Gastrocnemius medialis (tissue), 4 donors: ENCODE data around the gene SSPN. TPM values are rescaled to one million over a fixed set of nuclear protein-coding genes. Genes with fewer than 3 reads are reported as not detected.

ENCODE experiments used
- ATAC-seq, 2 donors: fragments of 150-250 bp; one replicate each; pipeline ENCODE4 v1.9.1; 2016
- DNase-seq, 2 donors: peaks; one replicate each; pipeline ENCODE4 v3.0.0-alpha.2; 2019
- H3K27ac ChIP-seq, 4 donors: fragments of 200-600 bp; sonication (generic); 1 replicate in 1 of 4; 2 replicates in 3 of 4; pipeline ENCODE4 v1.5.1; 2016 to 2018; ENCODE audit warnings: mild to moderate bottlenecking in 2 of 4, moderate library complexity in 1 of 4
- H3K27me3 ChIP-seq, 3 donors: fragments of 200-600 bp; sonication (generic) in 2 of 3; 1 replicate in 1 of 3; 2 replicates in 2 of 3; pipeline versions ENCODE4 v1.5.1 to v1.6.0; 2016 to 2019; ENCODE audit warnings: mild to moderate bottlenecking in 1 of 3, moderate library complexity in 1 of 3
- H3K36me3 ChIP-seq, 2 donors: fragments of 200-600 bp; sonication (generic) in 1 of 2; one replicate each; pipeline ENCODE4 v1.5.1; 2017 to 2018
- H3K4me1 ChIP-seq, 2 donors: fragments of 200-600 bp; sonication (generic) in 1 of 2; one replicate each; pipeline ENCODE4 v1.5.1; 2016 to 2017; ENCODE audit warnings: mild to moderate bottlenecking in 2 of 2
- H3K4me3 ChIP-seq, 4 donors: fragments of 200-600 bp; sonication (generic) in 3 of 4; 1 replicate in 1 of 4; 2 replicates in 3 of 4; pipeline ENCODE4 v1.5.1; 2016 to 2019; ENCODE audit warnings: mild to moderate bottlenecking in 2 of 4
- H3K9me3 ChIP-seq, 3 donors: fragments of 200-600 bp; sonication (generic) in 2 of 3; 1 replicate in 1 of 3; 2 replicates in 2 of 3; pipeline ENCODE4 v1.5.1; 2016 to 2019
- CTCF ChIP-seq, 5 experiments: fragments of 450-650 bp in 3 of 5; fragments of 200-600 bp in 2 of 5; sonication (generic) in 2 of 5; IDR thresholded peaks in 4 of 5; conservative IDR thresholded peaks in 1 of 5; 1 replicate in 4 of 5; 2 replicates in 1 of 5; pipeline ENCODE4 v1.5.1; 2016 to 2019; ENCODE audit warnings: antibody characterized with exemption in 5 of 5, mild to moderate bottlenecking in 3 of 5, moderate library complexity in 3 of 5
- POLR2A ChIP-seq, 2 donors: fragments of 450-650 bp; IDR thresholded peaks; one replicate each; pipeline ENCODE4 v1.6.1; 2017; ENCODE audit warnings: antibody characterized with exemption in 2 of 2, mild to moderate bottlenecking in 2 of 2, moderate library complexity in 2 of 2
- in situ Hi-C, 4 donors: fragments of 200-750 bp; cut with MboI; loops; one replicate each; pipeline versions ENCODE4 v1.15.0 to v1.8.0; 2017; ENCODE audit warnings: low sequenced_read_pairs in 4 of 4
- intact Hi-C: fragments of 100-400 bp; cut with DNase I; formaldehyde crosslinking; loops from one replicate; pipeline ENCODE4 v1.15.1; 2023; ENCODE audit warnings: low total_unique reads
- total RNA-seq, 4 donors: library from RNA; depleted of rRNA; stranded (reverse); fragments of >200 nt; gene quantifications; one replicate each; pipeline versions ENCODE4 v1.1.0 to v1.2.3, GENCODE V29; 2016

The SSPN gene
- total RNA-seq, 4 donors from 2014 or later: 23.0 to 65.7 (median 32.4) TPM

- Histone ChIP-seq H3K27me3 (no peaks in the 10 kb centered on the region), H3K4me3 (no peak overlapping the region), H3K36me3 (no peaks in the 10 kb centered on the region), H3K27ac (no peak overlapping the region), H3K9me3 (no peaks in the 10 kb centered on the region), H3K4me1 (peaks cover 13 to 14% of the 10 kb centered on the region in 2 donors)
- in situ Hi-C loops: no loop called here
- ATAC-seq (no peak), DNase-seq (no peak)
- TF ChIP-seq CTCF (IDR thresholded peaks at IDR 0.05 in 4 of 5, conservative IDR thresholded peaks at IDR 0.05 in 1 of 5) (no peak), POLR2A (IDR thresholded peaks at IDR 0.05) (no peak)
- intact Hi-C loops: no loop called here
These were observed 13.0 kb upstream of the SSPN start for GRCh38 chr12:26182377-26182776.

GRCh38 chr12:26185532-26186320 is 9.6 kb upstream of the SSPN start:
- Histone ChIP-seq H3K36me3 (no peaks in the 10 kb centered on the region), H3K27me3 (no peaks in the 10 kb centered on the region), H3K27ac (peak overlapping the region in 1 of 4 donors; percentile 22), H3K9me3 (no peaks in the 10 kb centered on the region), H3K4me1 (peaks cover 13 to 14% of the 10 kb centered on the region in 2 donors), H3K4me3 (no peak overlapping the region)
- ATAC-seq (peak; percentile 45 to 62), DNase-seq (no peak)
- in situ Hi-C loops (no loop called here), intact Hi-C loops (loop anchor here (2.0 kb wide), 1 partner anchor 59 kb away; no protein-coding TSS in a partner anchor)
- no peak for TF ChIP-seq POLR2A (IDR thresholded peaks at IDR 0.05)
- no peak for TF ChIP-seq CTCF (IDR thresholded peaks at IDR 0.05 in 4 of 5, conservative IDR thresholded peaks at IDR 0.05 in 1 of 5)

- H3K27ac ChIP-seq: peak overlapping the region in 1 of 4 donors; percentile 57
- H3K27me3 ChIP-seq: no peaks in the 10 kb centered on the region
- H3K4me3 ChIP-seq: no peak overlapping the region
- H3K36me3 ChIP-seq: no peaks in the 10 kb centered on the region
- in situ Hi-C loops (no loop called here), intact Hi-C loops (loop anchor here (2.0 kb wide), 1 partner anchor 60 kb away; no protein-coding TSS in a partner anchor)
- TF ChIP-seq CTCF (IDR thresholded peaks at IDR 0.05 in 4 of 5, conservative IDR thresholded peaks at IDR 0.05 in 1 of 5) (no peak), POLR2A (IDR thresholded peaks at IDR 0.05) (no peak)
- no peak for DNase-seq
- H3K4me1 ChIP-seq: peaks cover 13 to 14% of the 10 kb centered on the region in 2 donors
- no peaks in the 10 kb centered on the region for H3K9me3 ChIP-seq
- ATAC-seq: no peak
These were observed 8.2 kb upstream of the SSPN start for GRCh38 chr12:26187014-26187798.

- in situ Hi-C loops: no loop called here
- H3K27me3 ChIP-seq: no peaks in the 10 kb centered on the region
- no peak overlapping the region for H3K27ac ChIP-seq
- intact Hi-C loops: no loop called here
- no peak for DNase-seq
- no peaks in the 10 kb centered on the region for H3K36me3 ChIP-seq
- ATAC-seq: no peak
- no peaks in the 10 kb centered on the region for H3K9me3 ChIP-seq
- TF ChIP-seq CTCF (IDR thresholded peaks at IDR 0.05 in 4 of 5, conservative IDR thresholded peaks at IDR 0.05 in 1 of 5) (no peak), POLR2A (IDR thresholded peaks at IDR 0.05) (no peak)
- no peak overlapping the region for H3K4me3 ChIP-seq
- H3K4me1 ChIP-seq: peaks cover 13 to 14% of the 10 kb centered on the region in 2 donors
These were observed 7.2 kb upstream of the SSPN start for GRCh38 chr12:26188127-26188526.
